Epithelial cell of proximal tubule (primary cell): ENCODE measurements around the gene RPTOR. TPM values are rescaled to one million over a fixed set of nuclear protein-coding genes. Genes with fewer than 3 reads are reported as not detected.

Experiments used
- DNase-seq: peaks from one replicate; pipeline ENCODE4 v3.0.0-alpha.2; 2011; ENCODE audit warnings: low read depth
- H3K4me3 ChIP-seq: 2 replicates; pipeline ENCODE4 v1.5.1; 2011; ENCODE audit warnings: low read depth, mild to moderate bottlenecking, low read length
- total RNA-seq: library from RNA; depleted of rRNA; stranded (reverse); fragments of >200 nt; gene quantifications from 2 replicates; pipeline ENCODE4 v1.2.3, GENCODE V29; 2015
- TF ChIP-seq, protein P1 (sequence below): conservative IDR thresholded peaks from 2 replicates; pipeline ENCODE4 v1.5.1; 2012; ENCODE audit warnings: low read depth, mild to moderate bottlenecking, low read length

The RPTOR gene
- total RNA-seq, 1 donor from 2014 or later, result 24.4 TPM

DNA sequence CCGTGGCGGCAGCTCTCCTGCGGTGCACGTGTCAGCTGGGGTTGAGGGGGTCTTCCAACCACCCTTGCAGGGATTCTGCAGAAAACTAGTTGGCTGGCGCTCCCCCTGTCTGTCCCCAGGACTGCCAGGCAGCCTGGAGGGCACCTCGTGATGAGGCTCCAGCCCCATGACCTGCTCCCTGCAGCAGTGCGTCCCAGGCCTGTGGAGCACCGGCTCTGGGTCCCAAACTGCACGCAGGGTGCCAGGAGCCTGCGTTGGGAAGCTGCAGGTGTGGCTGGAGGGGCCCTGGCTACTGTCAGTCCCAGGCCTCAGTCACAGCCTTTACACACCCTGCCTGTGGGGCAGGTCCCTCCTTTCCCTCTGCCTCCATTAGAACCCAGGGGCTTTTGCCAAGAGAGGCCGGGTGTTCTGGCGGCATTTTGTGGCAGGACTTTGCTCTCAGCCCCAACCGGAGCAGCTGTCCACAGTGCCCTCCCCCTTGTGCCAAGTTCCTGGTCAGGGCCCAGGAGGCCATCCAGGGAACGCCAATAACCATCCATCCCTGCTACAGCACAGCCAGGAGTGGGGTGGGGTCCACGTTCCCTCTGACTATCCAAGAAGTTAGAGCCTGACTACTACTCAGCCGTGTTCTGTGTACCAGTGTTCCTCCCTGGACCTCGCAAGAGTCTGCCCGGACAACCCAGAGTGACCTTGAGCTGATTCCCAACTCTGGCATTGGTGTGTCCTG, 456.2 kb downstream of the RPTOR start:
- H3K4me3 ChIP-seq, result no peak overlapping the region
- no peak for DNase-seq
- TF ChIP-seq, protein P1, sequence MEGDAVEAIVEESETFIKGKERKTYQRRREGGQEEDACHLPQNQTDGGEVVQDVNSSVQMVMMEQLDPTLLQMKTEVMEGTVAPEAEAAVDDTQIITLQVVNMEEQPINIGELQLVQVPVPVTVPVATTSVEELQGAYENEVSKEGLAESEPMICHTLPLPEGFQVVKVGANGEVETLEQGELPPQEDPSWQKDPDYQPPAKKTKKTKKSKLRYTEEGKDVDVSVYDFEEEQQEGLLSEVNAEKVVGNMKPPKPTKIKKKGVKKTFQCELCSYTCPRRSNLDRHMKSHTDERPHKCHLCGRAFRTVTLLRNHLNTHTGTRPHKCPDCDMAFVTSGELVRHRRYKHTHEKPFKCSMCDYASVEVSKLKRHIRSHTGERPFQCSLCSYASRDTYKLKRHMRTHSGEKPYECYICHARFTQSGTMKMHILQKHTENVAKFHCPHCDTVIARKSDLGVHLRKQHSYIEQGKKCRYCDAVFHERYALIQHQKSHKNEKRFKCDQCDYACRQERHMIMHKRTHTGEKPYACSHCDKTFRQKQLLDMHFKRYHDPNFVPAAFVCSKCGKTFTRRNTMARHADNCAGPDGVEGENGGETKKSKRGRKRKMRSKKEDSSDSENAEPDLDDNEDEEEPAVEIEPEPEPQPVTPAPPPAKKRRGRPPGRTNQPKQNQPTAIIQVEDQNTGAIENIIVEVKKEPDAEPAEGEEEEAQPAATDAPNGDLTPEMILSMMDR, result no peak

DNA sequence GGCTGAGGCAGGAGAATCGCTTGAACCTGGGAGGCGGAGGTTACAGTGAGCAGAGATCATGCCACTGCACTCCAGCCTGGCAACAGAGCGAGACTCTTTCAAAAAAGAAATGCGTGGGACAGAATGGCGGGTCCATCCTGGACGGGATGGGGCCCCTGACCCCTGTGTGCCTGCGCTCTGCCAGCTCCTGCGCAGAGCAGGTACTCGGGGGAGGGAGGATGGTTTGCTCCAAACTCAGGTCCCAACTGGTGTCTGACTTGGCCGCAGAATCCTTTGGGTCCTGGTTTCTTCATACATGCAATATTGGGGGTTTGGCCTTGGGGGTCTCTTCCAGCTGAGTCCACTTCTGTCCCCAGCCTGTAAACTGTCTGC, 457.4 kb downstream of the RPTOR start:
- no peak for DNase-seq
- TF ChIP-seq, protein P1, result no peak
- no peak overlapping the region for H3K4me3 ChIP-seq

DNA sequence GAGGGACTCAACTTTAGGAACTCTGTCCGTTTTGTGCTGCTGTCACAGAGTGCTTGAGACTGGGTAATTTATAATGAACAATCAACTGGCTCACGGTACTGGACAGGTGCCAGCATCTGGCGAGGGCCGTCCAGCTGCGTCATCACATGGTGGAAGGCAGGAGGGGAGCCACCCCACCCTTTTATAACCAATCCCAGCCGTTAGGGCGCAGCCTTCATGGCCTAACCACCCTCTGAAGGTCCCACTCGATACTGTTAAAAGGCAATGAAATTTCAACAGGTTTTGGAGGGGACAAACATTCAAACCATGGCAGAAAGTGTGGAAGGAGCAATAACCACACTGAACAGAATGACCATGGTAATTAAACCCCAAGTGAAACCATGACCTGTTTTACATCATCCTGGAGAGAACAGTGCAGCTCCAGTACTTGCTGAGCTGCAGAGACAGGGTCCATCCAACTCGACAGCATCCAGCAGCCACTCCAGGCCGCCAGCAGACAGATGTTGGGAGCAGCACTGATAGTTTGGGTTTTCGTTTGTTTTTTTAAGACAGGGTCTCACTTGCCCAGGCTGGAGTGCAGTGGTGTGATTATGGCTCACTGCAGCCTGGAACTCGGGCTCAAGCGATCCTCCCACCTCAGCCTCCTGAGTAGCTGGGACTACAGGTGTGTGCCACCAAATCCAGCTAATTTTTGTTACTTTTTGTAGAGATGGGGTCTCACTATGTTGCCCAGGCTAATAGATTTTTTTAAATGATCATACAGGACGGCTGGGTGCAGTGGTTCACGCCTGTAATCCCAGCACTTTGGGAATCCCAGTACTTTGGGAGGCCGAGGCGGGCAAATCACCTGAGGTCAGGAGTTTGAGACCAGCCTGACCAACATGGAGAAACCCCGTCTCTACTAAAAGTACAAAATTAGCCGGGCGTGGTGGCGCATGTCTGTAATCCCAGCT, 458.0 kb downstream of the RPTOR start:
- DNase-seq, result no peak
- no peak overlapping the region for H3K4me3 ChIP-seq
- TF ChIP-seq, protein P1, result no peak

DNA sequence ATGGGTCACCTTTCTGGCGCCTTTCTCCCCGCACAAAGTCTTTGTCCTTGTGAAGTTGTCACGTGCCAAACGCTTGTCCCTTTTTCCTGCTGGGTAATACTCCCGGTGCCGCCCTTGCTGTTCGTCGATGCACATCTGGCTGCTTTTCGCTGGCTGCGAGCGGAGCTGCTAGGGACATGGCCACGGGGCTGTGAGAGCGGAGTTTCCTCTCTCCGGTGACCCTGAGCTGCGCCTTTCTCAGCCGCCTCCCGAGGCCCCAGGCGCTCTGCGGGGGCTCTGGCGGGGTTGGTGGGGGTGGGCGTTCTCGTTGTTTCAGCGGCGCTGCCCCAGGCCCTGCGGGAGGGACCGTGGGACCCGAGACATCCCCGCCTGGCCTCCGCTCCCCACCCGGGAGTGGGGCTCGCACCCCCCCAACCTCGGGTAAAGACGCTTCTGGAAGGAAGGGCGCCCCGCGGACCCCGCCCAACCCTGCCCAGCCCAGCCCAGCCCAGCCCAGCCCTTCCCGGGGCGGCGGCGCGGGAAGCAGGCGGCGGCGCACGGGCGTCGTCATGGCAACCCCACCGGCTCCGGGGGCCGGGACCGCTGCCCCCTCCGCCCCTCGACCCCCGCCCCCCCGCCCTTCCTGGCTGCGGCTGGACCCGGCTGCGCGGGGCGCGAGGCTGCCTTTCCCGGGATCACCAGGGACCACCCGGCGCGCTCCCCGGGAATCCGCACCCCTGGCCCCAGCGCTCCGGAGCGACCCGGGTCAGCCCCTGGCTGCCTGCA, 459.3 kb downstream of the RPTOR start:
- no peak overlapping the region for H3K4me3 ChIP-seq
- TF ChIP-seq, protein P1, result no peak
- no peak for DNase-seq

DNA sequence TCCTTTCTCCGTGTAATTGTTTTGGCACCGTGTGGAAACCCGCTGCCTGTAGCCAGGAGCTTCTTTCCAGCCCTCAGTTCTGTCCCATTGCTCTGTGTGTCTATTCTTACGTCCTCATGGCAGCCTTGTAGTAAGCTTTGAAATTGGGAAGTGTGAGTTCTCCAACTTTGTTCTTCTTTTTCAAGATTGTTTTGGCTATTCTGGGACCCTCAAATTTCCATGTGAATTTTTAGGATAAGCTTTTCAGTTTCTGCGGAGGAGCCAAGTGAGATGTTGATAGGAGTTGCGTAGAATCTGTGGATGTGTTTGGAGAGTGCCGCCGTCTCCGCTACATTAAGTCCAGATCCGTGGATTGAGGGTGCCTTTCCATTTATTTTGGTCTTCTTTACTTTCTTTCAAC, 462.3 kb downstream of the RPTOR start:
- TF ChIP-seq, protein P1, result no peak

DNA sequence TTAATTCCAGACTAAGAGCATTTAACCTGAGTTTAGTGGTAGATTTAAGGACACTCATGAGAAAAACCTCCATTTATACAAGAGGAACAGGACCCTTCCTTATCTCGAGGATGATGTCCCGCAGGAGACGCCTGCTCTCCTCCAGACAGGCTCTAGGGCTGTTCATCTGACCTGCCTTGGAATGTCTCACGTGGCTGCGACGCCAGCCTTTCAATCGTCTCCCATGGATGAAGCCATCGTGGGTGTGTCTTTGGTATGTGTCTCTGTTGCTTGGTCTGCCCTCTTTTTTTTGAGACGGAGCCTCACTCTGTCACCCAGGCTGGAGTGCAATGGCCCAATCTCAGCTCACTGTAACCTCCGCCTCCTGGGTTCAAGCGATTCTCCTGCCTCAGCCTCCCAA, 463.5 kb downstream of the RPTOR start:
- TF ChIP-seq, protein P1, result no peak
- no peak for DNase-seq
- no peak overlapping the region for H3K4me3 ChIP-seq

More for the DNA sequence above, 462.3 kb downstream of the RPTOR start:
- no peak for DNase-seq
- no peak overlapping the region for H3K4me3 ChIP-seq
